HG03558 (cell line): Measurements from ENCODE around the gene OXCT2.
"Not testable (repeated sequence)": the region's sequence is repeated elsewhere in the genome, so short reads cannot be mapped to it uniquely, and the experiment has no call there.

Experiments
- ATAC-seq: cut with Tn5 transposase; IDR thresholded peaks from one replicate; pipeline ENCODE4 v1.9.1; 2021; ENCODE audit warnings: moderate number of reproducible peaks; ENCODE audit not compliant: unreplicated experiment; ENCODE audit errors: extremely low read depth

OXCT2 gene

GRCh38 chr1:39771022-39771532, at the start of gene OXCT2:
OXCT2 (minus strand) TSS chr1:39771348; CDS start chr1:39771255, 93 bp downstream.
- not testable (repeated sequence) for ATAC-seq

- no peak for ATAC-seq
Measured at GRCh38 chr1:39819091-39819812, 48.1 kb upstream of the OXCT2 start.

- ATAC-seq, result no peak
Measured at GRCh38 chr1:39818482-39818881, 47.3 kb upstream of the OXCT2 start.

GRCh38 chr1:39817091-39817932, 46.2 kb upstream of the OXCT2 start:
- peak; percentile 63 for ATAC-seq

GRCh38 chr1:39816415-39817090, 45.4 kb upstream of the OXCT2 start:
- no peak for ATAC-seq

- no peak for ATAC-seq
Measured at GRCh38 chr1:39812913-39813312, 41.8 kb upstream of the OXCT2 start.

- no peak for ATAC-seq
Measured at GRCh38 chr1:39808784-39809517, 37.8 kb upstream of the OXCT2 start.

GRCh38 chr1:39805385-39805784, 34.2 kb upstream of the OXCT2 start:
- ATAC-seq, result no peak

GRCh38 chr1:39802496-39803260, 31.5 kb upstream of the OXCT2 start:
- no peak for ATAC-seq

GRCh38 chr1:39800471-39800835, 29.3 kb upstream of the OXCT2 start:
- ATAC-seq, result no peak

GRCh38 chr1:39799770-39800470, 28.8 kb upstream of the OXCT2 start:
- ATAC-seq, result peak; percentile 25

- ATAC-seq, result peak; percentile 71
Measured at GRCh38 chr1:39798859-39799769, 28.0 kb upstream of the OXCT2 start.

- no peak for ATAC-seq
Measured at GRCh38 chr1:39795651-39796050, 24.5 kb upstream of the OXCT2 start.

GRCh38 chr1:39791838-39792237, 20.7 kb upstream of the OXCT2 start:
- no peak for ATAC-seq

- ATAC-seq, result no peak
Measured at GRCh38 chr1:39789571-39790110, 18.5 kb upstream of the OXCT2 start.

- no peak for ATAC-seq
Measured at GRCh38 chr1:39788758-39789570, 17.8 kb upstream of the OXCT2 start, which contains the start of gene BMP8B. BMP8B (minus strand) TSS chr1:39788865; CDS start chr1:39788485, 380 bp downstream.

GRCh38 chr1:39788426-39788757, 17.2 kb upstream of the OXCT2 start:
- no peak for ATAC-seq
